Hypothalamus (tissue), 51 donors: Measurements from ENCODE around the gene ZER1.
"Not testable (repeated sequence)": the region's sequence is repeated elsewhere in the genome, so short reads cannot be mapped to it uniquely, and the experiment has no call there.

Experiments used
- DNase-seq, 51 donors: peaks; one replicate each; lab custom pipeline; 2025; lab: John Stamatoyannopoulos, UW

ZER1 gene

GRCh38 chr9:128771745-128772519, at the start of gene ZER1:
Gene ZER1 (minus strand): TSS chr9:128771927. CDS start chr9:128755565, 16,362 bp downstream.
- peak; percentile 59 to 96 (median 86) for DNase-seq

- no peak for DNase-seq
Observed at GRCh38 chr9:128820665-128821583, 49.2 kb upstream of the ZER1 start.

GRCh38 chr9:128819716-128820664, 48.3 kb upstream of the ZER1 start:
- DNase-seq = peak in 14 of 51 donors; percentile 6 to 45 (median 18)

GRCh38 chr9:128818839-128819715, 47.4 kb upstream of the ZER1 start:
- peak in 29 of 51 donors; percentile 7 to 72 (median 47) for DNase-seq

- DNase-seq = peak; percentile 77 to 99 (median 96)
Observed at GRCh38 chr9:128818099-128818838, 46.5 kb upstream of the ZER1 start, which contains the start of gene ENDOG. Gene ENDOG (plus strand): TSS chr9:128818500. CDS start chr9:128818685, 185 bp downstream.

- no peak for DNase-seq
Observed at GRCh38 chr9:128810873-128811272, 39.1 kb upstream of the ZER1 start.

GRCh38 chr9:128809831-128810230, 38.1 kb upstream of the ZER1 start:
- DNase-seq = no peak

DNA sequence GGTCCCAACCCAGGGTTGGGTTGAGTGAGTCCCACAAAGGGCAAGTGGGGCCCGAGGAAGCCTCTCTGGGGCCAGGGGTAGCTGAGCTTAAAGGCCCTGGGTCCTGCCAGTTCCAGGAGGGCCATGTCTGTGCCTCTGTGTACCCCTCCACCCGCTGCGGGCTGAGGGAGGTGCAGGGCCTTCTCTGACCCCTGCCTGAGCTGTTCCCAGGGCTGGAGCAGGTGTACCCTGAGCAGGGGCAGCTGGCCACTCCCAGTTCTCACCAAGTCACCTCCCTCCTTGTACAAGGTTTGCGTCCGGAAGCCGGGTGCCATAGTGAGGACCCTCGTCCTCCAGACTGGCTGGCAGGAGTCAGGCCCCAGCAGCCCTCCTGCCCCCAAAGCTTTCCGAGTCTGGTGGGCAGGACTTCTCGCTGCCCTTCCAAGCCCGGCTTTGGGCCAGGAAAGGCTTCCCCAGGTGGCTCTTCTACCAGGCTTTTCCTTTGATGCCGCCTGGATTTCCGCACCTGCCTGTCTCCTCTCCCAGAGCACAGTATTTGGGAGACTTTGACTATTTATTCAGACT, 37.4 kb upstream of the ZER1 start:
- DNase-seq = no peak

DNA sequence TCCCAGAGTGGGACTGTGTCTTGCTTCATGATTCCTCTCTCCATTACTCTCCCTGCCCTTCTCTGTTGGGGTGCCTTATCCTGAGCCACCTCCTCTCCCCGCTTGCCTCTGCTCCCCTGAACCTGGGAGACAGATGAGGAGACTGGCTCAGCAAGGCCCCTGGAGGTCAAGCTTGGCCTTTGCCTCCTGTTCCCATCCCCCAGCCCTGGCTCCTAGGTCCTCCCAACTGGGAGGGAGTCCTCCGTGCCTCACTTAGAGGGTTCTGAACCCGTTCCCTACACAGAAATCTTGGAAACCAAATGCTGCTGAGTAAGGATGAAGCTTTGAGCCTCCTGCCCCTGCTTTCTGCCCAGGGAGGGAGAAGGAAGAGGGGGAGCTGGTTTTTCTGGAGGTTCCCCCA, 36.8 kb upstream of the ZER1 start:
- no peak for DNase-seq

DNA sequence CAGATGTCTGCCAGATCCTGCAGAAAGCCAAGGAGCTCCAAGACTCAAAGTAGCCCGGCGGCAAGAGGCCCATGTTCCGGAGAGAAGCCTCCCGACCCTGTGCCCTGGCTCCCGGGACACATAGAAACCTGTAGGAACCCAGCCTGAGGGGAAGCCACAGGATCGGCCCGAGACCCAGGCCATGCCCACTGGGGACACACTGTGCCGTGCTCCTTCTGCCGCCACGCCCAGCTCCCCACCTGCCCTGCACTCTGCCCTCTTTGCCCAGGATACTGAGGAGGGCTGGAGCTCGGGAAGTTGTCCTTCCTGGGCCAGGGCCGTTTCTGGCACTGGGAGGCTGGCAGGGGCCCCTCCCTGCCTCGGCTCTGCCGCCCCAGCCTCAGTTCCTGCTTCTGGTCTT, 36.1 kb upstream of the ZER1 start:
- no peak for DNase-seq

- DNase-seq = peak in 35 of 51 donors; percentile 13 to 73 (median 44)
Observed at GRCh38 chr9:128805661-128806060, 33.9 kb upstream of the ZER1 start.

DNA sequence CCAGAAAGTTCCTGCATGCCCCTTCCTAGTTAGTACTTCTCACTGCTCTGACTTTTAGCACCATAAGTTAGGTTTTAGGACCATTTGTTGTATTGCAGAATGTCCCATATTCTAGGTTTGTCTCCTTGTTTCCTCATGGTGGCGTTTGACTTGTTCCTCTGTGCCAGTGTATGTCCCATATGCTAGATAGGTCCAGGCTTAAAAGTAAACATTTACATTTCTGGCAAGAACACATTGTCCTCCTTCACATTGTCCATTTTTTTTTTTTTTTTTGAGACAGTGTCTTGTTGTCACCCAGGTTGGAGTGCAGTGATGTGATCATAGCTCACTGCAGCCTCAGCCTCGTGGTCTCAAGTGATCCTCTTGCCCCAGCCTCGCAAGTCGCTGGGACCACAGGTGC, 30.8 kb upstream of the ZER1 start:
- no peak for DNase-seq

- no peak for DNase-seq
Observed at GRCh38 chr9:128800061-128800460, 28.3 kb upstream of the ZER1 start.

DNA sequence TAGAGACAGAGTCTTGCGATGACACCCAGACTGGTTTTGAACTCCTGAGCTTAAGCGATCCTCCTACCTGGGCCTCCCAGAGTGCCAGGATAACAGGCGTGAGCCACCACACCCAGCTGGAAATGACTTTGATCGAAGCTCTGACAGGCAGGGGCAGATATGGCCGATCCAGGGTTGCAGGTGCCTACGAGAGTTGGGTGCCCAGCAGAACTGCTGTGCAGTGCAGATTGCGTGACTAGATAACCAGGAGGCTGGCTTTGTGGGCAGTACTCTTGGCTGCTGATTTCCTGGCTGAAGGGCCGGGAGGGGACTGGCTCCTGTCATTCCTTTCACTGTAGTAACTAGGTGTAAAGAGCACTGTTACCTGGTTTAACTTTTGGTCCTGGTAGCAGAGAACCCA, 27.2 kb upstream of the ZER1 start:
- DNase-seq = no peak

DNA sequence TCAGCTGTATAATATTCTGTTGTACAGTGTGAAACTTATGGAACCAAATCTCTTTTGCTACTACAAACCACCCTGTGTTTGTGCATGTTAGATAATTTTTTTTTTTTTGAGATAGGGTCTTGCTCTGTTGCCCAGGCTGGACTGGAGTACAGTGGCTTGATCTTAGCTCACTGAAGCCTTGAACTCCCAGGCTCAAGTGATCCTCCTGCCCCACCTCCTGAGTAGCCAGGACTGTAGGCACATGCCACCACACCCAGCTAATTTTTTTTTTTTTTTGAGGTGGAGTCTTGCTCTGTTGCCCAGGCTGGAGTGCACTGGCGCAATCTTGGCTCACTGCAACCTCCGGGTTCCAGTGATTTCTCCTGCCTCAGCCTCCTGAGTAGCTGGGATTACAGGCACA, 23.2 kb upstream of the ZER1 start:
- not testable (repeated sequence) for DNase-seq

GRCh38 chr9:128792978-128793686, 21.4 kb upstream of the ZER1 start:
- DNase-seq = no peak

GRCh38 chr9:128792134-128792533, 20.4 kb upstream of the ZER1 start:
- DNase-seq = no peak

GRCh38 chr9:128790536-128790935, 18.8 kb upstream of the ZER1 start:
- no peak for DNase-seq
